Loucy (cell line): Measurements from ENCODE around the gene HS6ST2.

Experiments used
- CTCF ChIP-seq: fragments of 200-600 bp; sonication (generic); conservative IDR thresholded peaks from 2 replicates; pipeline ENCODE4 v1.5.1; 2014; ENCODE audit warnings: mild to moderate bottlenecking, antibody characterized with exemption, low read length
- EZH2phosphoT487 ChIP-seq: fragments of 200-600 bp; IDR thresholded peaks from 2 replicates; pipeline ENCODE4 v1.6.1; 2018; ENCODE audit warnings: antibody characterized with exemption, mild to moderate bottlenecking, moderate library complexity, borderline replicate concordance

GRCh38 chrX:132831336-132831973 lies 127.0 kb downstream of the HS6ST2 start:
- no peak for TF ChIP-seq CTCF
- TF ChIP-seq EZH2phosphoT487, result no peak
